ENCODE results near the gene C16orf86.

DNA sequence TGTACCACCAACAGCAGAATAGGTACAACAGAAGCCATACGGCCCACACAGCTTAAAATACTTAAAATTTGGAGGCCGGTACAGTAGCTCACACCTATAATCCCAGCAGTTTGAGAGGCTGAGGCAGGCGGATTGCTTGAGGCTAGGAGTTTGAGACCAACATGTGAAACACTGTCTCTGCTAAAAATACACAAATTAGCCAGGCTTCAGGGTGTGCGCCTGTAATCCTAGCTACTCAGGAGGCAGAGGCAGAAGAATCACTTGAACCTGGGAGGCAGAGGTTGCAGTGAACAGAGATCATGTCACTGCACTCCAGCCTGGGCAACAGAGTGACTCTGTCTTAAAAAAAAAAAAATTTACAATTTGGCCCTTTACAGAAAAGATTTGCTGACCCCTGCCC lies 35.5 kb downstream of the C16orf86 start:
- no peak for TF ChIP-seq ATF3 (CRISPR knock-in tag; conservative IDR thresholded peaks at IDR 0.05)
- no peak for TF ChIP-seq ATF2 (CRISPR knock-in tag; IDR thresholded peaks at IDR 0.05; ENCODE audit: borderline replicate concordance, low read depth)
- TF ChIP-seq, protein P1, sequence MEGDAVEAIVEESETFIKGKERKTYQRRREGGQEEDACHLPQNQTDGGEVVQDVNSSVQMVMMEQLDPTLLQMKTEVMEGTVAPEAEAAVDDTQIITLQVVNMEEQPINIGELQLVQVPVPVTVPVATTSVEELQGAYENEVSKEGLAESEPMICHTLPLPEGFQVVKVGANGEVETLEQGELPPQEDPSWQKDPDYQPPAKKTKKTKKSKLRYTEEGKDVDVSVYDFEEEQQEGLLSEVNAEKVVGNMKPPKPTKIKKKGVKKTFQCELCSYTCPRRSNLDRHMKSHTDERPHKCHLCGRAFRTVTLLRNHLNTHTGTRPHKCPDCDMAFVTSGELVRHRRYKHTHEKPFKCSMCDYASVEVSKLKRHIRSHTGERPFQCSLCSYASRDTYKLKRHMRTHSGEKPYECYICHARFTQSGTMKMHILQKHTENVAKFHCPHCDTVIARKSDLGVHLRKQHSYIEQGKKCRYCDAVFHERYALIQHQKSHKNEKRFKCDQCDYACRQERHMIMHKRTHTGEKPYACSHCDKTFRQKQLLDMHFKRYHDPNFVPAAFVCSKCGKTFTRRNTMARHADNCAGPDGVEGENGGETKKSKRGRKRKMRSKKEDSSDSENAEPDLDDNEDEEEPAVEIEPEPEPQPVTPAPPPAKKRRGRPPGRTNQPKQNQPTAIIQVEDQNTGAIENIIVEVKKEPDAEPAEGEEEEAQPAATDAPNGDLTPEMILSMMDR (IDR thresholded peaks at IDR 0.05): no peak
- TF ChIP-seq, protein P2, sequence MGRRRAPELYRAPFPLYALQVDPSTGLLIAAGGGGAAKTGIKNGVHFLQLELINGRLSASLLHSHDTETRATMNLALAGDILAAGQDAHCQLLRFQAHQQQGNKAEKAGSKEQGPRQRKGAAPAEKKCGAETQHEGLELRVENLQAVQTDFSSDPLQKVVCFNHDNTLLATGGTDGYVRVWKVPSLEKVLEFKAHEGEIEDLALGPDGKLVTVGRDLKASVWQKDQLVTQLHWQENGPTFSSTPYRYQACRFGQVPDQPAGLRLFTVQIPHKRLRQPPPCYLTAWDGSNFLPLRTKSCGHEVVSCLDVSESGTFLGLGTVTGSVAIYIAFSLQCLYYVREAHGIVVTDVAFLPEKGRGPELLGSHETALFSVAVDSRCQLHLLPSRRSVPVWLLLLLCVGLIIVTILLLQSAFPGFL (CRISPR knock-in tag; IDR thresholded peaks at IDR 0.05; ENCODE audit: borderline replicate concordance): no peak
- TF ChIP-seq NR3C1 (CRISPR knock-in tag; conservative IDR thresholded peaks at IDR 0.05; ENCODE audit: low read depth): no peak
- TF ChIP-seq IRF1 (CRISPR knock-in tag; IDR thresholded peaks at IDR 0.05): no peak
- TF ChIP-seq, protein P3, sequence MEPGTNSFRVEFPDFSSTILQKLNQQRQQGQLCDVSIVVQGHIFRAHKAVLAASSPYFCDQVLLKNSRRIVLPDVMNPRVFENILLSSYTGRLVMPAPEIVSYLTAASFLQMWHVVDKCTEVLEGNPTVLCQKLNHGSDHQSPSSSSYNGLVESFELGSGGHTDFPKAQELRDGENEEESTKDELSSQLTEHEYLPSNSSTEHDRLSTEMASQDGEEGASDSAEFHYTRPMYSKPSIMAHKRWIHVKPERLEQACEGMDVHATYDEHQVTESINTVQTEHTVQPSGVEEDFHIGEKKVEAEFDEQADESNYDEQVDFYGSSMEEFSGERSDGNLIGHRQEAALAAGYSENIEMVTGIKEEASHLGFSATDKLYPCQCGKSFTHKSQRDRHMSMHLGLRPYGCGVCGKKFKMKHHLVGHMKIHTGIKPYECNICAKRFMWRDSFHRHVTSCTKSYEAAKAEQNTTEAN (CRISPR knock-in tag; IDR thresholded peaks at IDR 0.05): no peak
- TF ChIP-seq GRHL2 (CRISPR knock-in tag; IDR thresholded peaks at IDR 0.05; ENCODE audit: insufficient replicate concordance, severe bottlenecking): no peak
- TF ChIP-seq, protein P4, sequence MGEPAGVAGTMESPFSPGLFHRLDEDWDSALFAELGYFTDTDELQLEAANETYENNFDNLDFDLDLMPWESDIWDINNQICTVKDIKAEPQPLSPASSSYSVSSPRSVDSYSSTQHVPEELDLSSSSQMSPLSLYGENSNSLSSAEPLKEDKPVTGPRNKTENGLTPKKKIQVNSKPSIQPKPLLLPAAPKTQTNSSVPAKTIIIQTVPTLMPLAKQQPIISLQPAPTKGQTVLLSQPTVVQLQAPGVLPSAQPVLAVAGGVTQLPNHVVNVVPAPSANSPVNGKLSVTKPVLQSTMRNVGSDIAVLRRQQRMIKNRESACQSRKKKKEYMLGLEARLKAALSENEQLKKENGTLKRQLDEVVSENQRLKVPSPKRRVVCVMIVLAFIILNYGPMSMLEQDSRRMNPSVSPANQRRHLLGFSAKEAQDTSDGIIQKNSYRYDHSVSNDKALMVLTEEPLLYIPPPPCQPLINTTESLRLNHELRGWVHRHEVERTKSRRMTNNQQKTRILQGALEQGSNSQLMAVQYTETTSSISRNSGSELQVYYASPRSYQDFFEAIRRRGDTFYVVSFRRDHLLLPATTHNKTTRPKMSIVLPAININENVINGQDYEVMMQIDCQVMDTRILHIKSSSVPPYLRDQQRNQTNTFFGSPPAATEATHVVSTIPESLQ (CRISPR knock-in tag; IDR thresholded peaks at IDR 0.05): no peak
- TF ChIP-seq FOXK1 (CRISPR knock-in tag; IDR thresholded peaks at IDR 0.05): no peak
- no peak for TF ChIP-seq HMGXB4 (CRISPR knock-in tag; IDR thresholded peaks at IDR 0.05)

Measured in WTC11 (cell line).